MM.1S (cell line): Measurements from ENCODE around the gene KCNK17.

Experiments
- DNase-seq: peaks from one replicate; pipeline ENCODE4 v3.0.0-alpha.2; 2015
- H2AFZ ChIP-seq: fragments of 300-600 bp; sonication (generic); 2 replicates; pipeline ENCODE4 v1.6.0; 2016; ENCODE audit warnings: antibody characterized with exemption, low read length
- H3F3A ChIP-seq: fragments of 300-600 bp; sonication (generic); 2 replicates; pipeline ENCODE4 v1.6.1; 2016; ENCODE audit warnings: mild to moderate bottlenecking, antibody characterized with exemption, low read length, moderate library complexity, mixed read lengths; ENCODE audit not compliant: insufficient read depth
- H3K27ac ChIP-seq: fragments of 300-600 bp; sonication (generic); 2 replicates; pipeline ENCODE4 v1.5.1; 2016; ENCODE audit warnings: mild to moderate bottlenecking, low read length
- H3K27me3 ChIP-seq: fragments of 300-600 bp; sonication (generic); replicated peaks from 2 replicates; pipeline ENCODE4 v1.6.0; 2016; ENCODE audit warnings: low read length; ENCODE audit not compliant: insufficient read depth
- H3K36me3 ChIP-seq: fragments of 300-600 bp; sonication (generic); replicated peaks from 2 replicates; pipeline ENCODE4 v1.6.1; 2016; ENCODE audit warnings: mild to moderate bottlenecking, low read length, mixed read lengths; ENCODE audit not compliant: insufficient read depth
- H3K4me1 ChIP-seq: fragments of 300-600 bp; sonication (generic); 2 replicates; pipeline ENCODE4 v1.6.1; 2016; ENCODE audit warnings: low read length, mixed read lengths
- H3K4me2 ChIP-seq: fragments of 300-600 bp; sonication (generic); 2 replicates; pipeline ENCODE4 v1.6.0; 2016; ENCODE audit warnings: low read depth, low read length
- H3K4me3 ChIP-seq: fragments of 300-600 bp; sonication (generic); 2 replicates; pipeline ENCODE4 v1.5.1; 2016; ENCODE audit warnings: low read length, mixed read lengths
- H3K79me2 ChIP-seq: fragments of 300-600 bp; sonication (generic); 2 replicates; pipeline ENCODE4 v1.6.1; 2016; ENCODE audit warnings: mixed run types, low read length, mixed read lengths
- H3K9ac ChIP-seq: fragments of 300-600 bp; sonication (generic); 2 replicates; pipeline ENCODE4 v1.6.1; 2016; ENCODE audit warnings: low read length, mixed read lengths
- H3K9me2 ChIP-seq: fragments of 300-600 bp; sonication (generic); replicated peaks from 2 replicates; pipeline ENCODE4 v1.6.1; 2016; ENCODE audit warnings: mild to moderate bottlenecking, low read length, mixed read lengths; ENCODE audit not compliant: insufficient read depth
- H3K9me3 ChIP-seq: fragments of 300-600 bp; sonication (generic); replicated peaks from 2 replicates; pipeline ENCODE4 v1.6.1; 2016; ENCODE audit warnings: mild to moderate bottlenecking, low read length, mixed read lengths; ENCODE audit not compliant: insufficient read depth
- H4K20me1 ChIP-seq: fragments of 300-600 bp; sonication (generic); 2 replicates; pipeline ENCODE4 v1.6.1; 2016; ENCODE audit warnings: mild to moderate bottlenecking, low read length, moderate library complexity, mixed read lengths; ENCODE audit not compliant: insufficient read depth
- CTCF ChIP-seq: fragments of 300-600 bp; sonication (generic); IDR thresholded peaks from 2 replicates; pipeline ENCODE4 v1.5.1; 2016; ENCODE audit warnings: antibody characterized with exemption, low read length, mixed read lengths
- EZH2 ChIP-seq: fragments of 300-600 bp; sonication (generic); optimal IDR thresholded peaks from 2 replicates; pipeline ENCODE3; 2017; ENCODE audit warnings: low read depth, mild to moderate bottlenecking, antibody characterized with exemption, low read length, mixed read lengths
- EZH2phosphoT487 ChIP-seq: fragments of 300-600 bp; sonication (generic); IDR thresholded peaks from 2 replicates; pipeline ENCODE4 v1.6.1; 2018; ENCODE audit warnings: antibody characterized with exemption, low read length

The KCNK17 gene

GRCh38 chr6:39313526-39314272 is 520 bp downstream of the KCNK17 start:
- no peak for DNase-seq
- Histone ChIP-seq H3K9me3 (no peaks in the 10 kb centered on the region), H3K9me2 (no peaks in the 10 kb centered on the region), H3K27ac (no peak overlapping the region), H3K4me1 (no peaks in the 10 kb centered on the region), H3K4me3 (no peak overlapping the region), H4K20me1 (no peaks in the 10 kb centered on the region), H3K27me3 (peaks cover 40% of the 10 kb centered on the region), H3K4me2 (no peak overlapping the region), H3K79me2 (no peaks in the 10 kb centered on the region), H3K9ac (no peak overlapping the region), H2AFZ (no peak overlapping the region), H3K36me3 (no peaks in the 10 kb centered on the region), H3F3A (no peaks in the 10 kb centered on the region)
- no peak for TF ChIP-seq CTCF
- no peak for TF ChIP-seq EZH2phosphoT487
- no peak for TF ChIP-seq EZH2

GRCh38 chr6:39312912-39313525 is 1.2 kb downstream of the KCNK17 start:
- Histone ChIP-seq H3F3A (no peaks in the 10 kb centered on the region), H3K4me1 (no peaks in the 10 kb centered on the region), H3K27ac (no peak overlapping the region), H3K9ac (no peak overlapping the region), H3K4me2 (no peak overlapping the region), H3K9me3 (no peaks in the 10 kb centered on the region), H3K79me2 (no peaks in the 10 kb centered on the region), H3K9me2 (no peaks in the 10 kb centered on the region), H2AFZ (no peak overlapping the region), H3K36me3 (no peaks in the 10 kb centered on the region), H4K20me1 (no peaks in the 10 kb centered on the region), H3K4me3 (no peak overlapping the region), H3K27me3 (peaks cover 40% of the 10 kb centered on the region)
- TF ChIP-seq EZH2phosphoT487 (no peak), EZH2 (no peak), CTCF (no peak)
- no peak for DNase-seq

- Histone ChIP-seq H3K79me2 (no peaks in the 10 kb centered on the region), H3K4me1 (no peaks in the 10 kb centered on the region), H4K20me1 (no peaks in the 10 kb centered on the region), H3K36me3 (no peaks in the 10 kb centered on the region), H3K27me3 (peaks cover 40% of the 10 kb centered on the region), H3K4me2 (no peak overlapping the region), H3K9me2 (no peaks in the 10 kb centered on the region), H2AFZ (no peak overlapping the region), H3F3A (no peaks in the 10 kb centered on the region), H3K4me3 (no peak overlapping the region), H3K27ac (no peak overlapping the region), H3K9me3 (no peaks in the 10 kb centered on the region), H3K9ac (no peak overlapping the region)
- TF ChIP-seq CTCF = no peak
- no peak for TF ChIP-seq EZH2
- DNase-seq = no peak
Measured at GRCh38 chr6:39310542-39310941, 3.7 kb downstream of the KCNK17 start.
